T-helper 17 cell (primary cell): Measurements from ENCODE around the gene CACUL1. TPM values are rescaled to one million over a fixed set of nuclear protein-coding genes. Genes with fewer than 3 reads are reported as not detected.
A peak's percentile ranks its signal among the peaks of the same experiment; 100 is the strongest.
"Not testable (repeated sequence)": the region's sequence is repeated elsewhere in the genome, so short reads cannot be mapped to it uniquely, and the experiment has no call there.

Experiments used
- ATAC-seq: fragments of 150-1000 bp; cut with Tn5 transposase; 2 replicates; pipeline ENCODE4 v1.10.0; 2021; ENCODE audit warnings: mild to moderate bottlenecking, moderate library complexity
- DNase-seq, 3 donors: peaks; one replicate each; pipeline versions ENCODE4 v3.0.0 to v3.0.0-alpha.2; 2020 to 2021
- H3K9me3 ChIP-seq: one replicate; pipeline ENCODE4 v1.7.0; 2013; ENCODE audit warnings: low read length, mild to moderate bottlenecking; ENCODE audit not compliant: control insufficient read depth, poor library complexity, severe bottlenecking
- H3K27ac Mint-ChIP-seq: one replicate; pipeline ENCODE4 v1.8.0; 2022; ENCODE audit warnings: mild to moderate bottlenecking, moderate library complexity, mixed read lengths
- H3K27me3 Mint-ChIP-seq: one replicate; pipeline ENCODE4 v1.8.0; 2022; ENCODE audit warnings: mixed read lengths
- H3K36me3 Mint-ChIP-seq: one replicate; pipeline ENCODE4 v1.8.0; 2022; ENCODE audit warnings: low read depth, mixed read lengths
- H3K4me1 Mint-ChIP-seq: one replicate; pipeline ENCODE4 v1.8.0; 2022; ENCODE audit warnings: mild to moderate bottlenecking, mixed read lengths
- H3K4me3 Mint-ChIP-seq: one replicate; pipeline ENCODE4 v1.8.0; 2022; ENCODE audit warnings: mild to moderate bottlenecking, moderate library complexity, mixed read lengths
- total RNA-seq, 4 donors: library from RNA in 2 of 4; stranded (reverse) in 2 of 4; gene quantifications; one replicate each; pipeline ENCODE4 v1.2.3 and lab custom pipeline; 2022 to 2026

The CACUL1 gene
- total RNA-seq, 2 donors from 2014 or later = 30.3 to 32.0 TPM

DNA sequence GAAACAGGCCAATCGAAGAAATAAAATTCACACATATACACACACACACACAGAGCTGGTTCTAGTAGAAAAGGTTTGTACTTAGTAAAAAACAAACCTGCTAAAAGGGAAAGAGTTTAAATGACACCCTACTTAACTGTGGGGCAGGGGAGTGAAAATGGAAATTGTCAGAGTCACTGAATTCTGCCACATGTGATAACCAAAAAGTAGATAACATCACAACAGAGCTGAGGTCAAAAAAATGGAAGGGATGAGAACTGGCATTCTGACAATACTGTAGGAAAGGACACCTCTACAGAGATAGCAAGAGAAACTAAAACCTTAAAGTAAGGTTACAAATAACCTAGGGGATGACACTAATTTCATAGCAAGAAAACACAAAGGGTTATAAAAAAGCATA is 74.6 kb downstream of the CACUL1 start:
- peaks cover 13% of the 10 kb centered on the region for H3K4me1 Mint-ChIP-seq
- no peak overlapping the region for H3K27ac Mint-ChIP-seq
- no peak for ATAC-seq
- H3K4me3 Mint-ChIP-seq = no peak overlapping the region
- no peaks in the 10 kb centered on the region for H3K27me3 Mint-ChIP-seq
- no peak for DNase-seq
- no peaks in the 10 kb centered on the region for H3K36me3 Mint-ChIP-seq
- no peaks in the 10 kb centered on the region for H3K9me3 ChIP-seq

DNA sequence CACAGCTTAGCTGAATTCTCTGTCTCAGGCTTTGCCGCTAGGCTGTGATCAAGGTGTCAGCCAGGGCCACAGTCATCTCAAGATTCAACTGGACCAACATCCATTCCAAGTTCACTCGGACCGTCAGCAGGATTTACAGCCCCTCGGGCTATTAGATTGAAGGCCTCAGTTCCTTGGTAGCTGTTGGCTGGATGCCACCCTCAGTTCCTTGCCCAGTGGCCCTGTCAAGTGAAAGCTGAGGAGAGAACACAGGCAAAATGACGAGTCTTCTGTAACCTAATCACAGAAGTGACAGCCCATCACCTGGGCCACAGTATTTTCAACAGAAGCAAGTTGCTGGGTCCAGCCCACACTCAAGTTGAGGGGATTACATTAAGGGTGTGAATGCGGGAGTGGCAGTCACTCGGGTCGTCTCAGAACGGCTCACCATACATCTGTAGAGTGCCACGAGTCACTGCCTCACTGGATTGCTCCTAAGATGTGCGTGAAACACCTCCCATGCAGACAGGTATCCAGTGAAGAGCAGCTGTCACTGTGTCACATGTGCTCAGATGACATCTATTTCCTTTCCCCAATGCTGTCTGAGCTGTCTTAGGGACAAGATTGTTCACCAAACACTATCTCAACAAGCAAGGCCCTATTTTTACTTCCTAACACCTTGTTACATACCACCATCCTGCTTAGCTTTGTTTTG is 80.4 kb downstream of the CACUL1 start:
- Mint-ChIP-seq H3K4me1 (peaks cover 14% of the 10 kb centered on the region), H3K36me3 (peaks cover 2% of the 10 kb centered on the region)
- no peak for DNase-seq

DNA sequence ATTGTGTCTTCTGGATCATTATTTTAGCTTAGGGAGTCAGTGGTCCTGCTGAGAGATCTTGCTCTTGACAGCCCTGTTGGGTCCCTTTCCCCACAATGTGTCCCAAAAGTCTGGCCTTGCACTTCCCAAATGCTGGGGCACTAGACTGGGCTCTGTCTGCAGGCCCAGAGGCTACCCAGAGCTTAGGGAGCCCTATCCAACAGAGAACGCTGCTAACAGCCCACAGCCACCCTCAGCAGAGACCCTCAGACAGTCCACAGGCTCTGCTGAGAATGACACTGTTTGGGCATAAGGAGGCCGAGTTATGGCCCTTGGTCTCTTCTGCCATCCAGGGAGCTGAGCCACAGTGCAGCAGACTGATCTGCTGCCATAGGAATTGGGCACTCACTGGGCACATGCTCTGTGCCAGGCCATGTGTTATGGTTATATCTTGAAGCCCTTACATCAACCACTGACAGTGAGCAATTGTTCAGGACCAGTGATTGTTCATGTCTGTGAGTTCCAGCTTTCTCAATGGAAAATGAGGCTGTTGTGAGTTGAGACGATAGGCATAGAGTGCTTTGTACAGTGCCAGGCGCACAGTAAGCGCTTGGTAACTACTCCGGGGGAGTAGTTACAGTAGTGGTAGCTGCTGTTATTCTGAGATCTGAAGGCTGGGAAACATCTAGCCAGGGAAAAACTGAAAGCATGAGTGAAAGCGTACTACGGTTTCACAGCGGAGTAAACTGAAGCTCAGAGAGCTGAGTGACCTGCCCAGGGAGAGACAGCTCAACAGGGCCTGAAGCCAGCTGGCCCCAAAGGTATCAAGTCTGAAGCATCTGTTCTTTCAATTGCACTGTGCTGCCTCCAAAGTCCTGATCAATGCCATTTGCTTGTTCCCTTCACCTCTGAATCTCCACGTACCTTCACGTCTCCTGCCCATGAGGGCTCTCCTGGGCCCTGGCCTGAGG is 81.7 kb downstream of the CACUL1 start:
- peaks cover 9% of the 10 kb centered on the region for H3K4me1 Mint-ChIP-seq
- no peak overlapping the region for H3K27ac Mint-ChIP-seq

More for the DNA sequence above, 80.4 kb downstream of the CACUL1 start:
- H3K27ac Mint-ChIP-seq = no peak overlapping the region
- no peak overlapping the region for H3K4me3 Mint-ChIP-seq
- no peaks in the 10 kb centered on the region for H3K9me3 ChIP-seq
- no peaks in the 10 kb centered on the region for H3K27me3 Mint-ChIP-seq
- no peak for ATAC-seq

DNA sequence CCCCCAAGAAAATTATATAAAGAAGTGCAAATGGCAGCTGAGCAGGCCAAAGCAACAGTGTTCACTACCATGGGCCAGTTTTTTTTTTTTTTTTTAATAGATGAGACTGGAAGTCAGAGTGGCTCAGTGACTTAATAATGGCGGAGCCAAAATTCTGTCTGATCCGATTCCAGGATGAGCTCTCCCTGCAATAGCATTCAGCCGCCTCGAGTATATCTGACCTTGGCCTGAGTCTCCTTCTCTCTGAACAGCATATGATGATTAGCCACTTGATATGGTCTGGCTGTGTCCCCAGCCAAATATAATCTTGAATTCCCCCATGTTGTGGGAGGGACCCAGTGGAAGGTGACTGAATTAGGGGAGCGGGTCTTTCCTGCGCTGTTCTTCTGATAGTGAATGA is 82.6 kb downstream of the CACUL1 start:
- no peaks in the 10 kb centered on the region for H3K9me3 ChIP-seq
- no peak overlapping the region for H3K4me3 Mint-ChIP-seq
- H3K27ac Mint-ChIP-seq = no peak overlapping the region
- DNase-seq (no peak), ATAC-seq (no peak)
- no peaks in the 10 kb centered on the region for H3K27me3 Mint-ChIP-seq
- peaks cover 2% of the 10 kb centered on the region for H3K36me3 Mint-ChIP-seq
- peaks cover 4% of the 10 kb centered on the region for H3K4me1 Mint-ChIP-seq

More for the DNA sequence above, 81.7 kb downstream of the CACUL1 start:
- ATAC-seq = no peak
- no peak overlapping the region for H3K4me3 Mint-ChIP-seq
- DNase-seq = no peak
- peaks cover 2% of the 10 kb centered on the region for H3K36me3 Mint-ChIP-seq
- no peaks in the 10 kb centered on the region for H3K9me3 ChIP-seq
- H3K27me3 Mint-ChIP-seq = no peaks in the 10 kb centered on the region

DNA sequence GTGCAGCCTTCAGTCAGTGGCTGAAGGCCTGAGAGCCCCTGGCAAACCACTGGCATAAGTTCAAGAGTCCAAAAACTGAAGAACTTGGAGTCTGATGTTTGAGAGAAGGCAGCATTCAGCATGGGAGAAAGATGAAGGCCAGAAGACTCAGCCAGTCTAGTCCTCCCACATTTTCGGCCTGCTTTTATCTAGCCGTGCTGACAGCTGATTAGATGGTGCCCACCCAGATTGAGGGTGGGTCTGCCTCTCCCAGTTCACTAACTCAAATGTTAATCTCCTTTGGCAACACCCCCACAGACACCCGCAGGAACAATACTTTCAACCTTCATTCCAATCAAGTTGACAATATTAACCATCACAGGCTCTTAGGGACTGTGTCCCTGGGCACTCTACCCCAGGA is 83.5 kb downstream of the CACUL1 start:
- H3K36me3 Mint-ChIP-seq, H3K4me1 Mint-ChIP-seq: not testable (repeated sequence)

DNA sequence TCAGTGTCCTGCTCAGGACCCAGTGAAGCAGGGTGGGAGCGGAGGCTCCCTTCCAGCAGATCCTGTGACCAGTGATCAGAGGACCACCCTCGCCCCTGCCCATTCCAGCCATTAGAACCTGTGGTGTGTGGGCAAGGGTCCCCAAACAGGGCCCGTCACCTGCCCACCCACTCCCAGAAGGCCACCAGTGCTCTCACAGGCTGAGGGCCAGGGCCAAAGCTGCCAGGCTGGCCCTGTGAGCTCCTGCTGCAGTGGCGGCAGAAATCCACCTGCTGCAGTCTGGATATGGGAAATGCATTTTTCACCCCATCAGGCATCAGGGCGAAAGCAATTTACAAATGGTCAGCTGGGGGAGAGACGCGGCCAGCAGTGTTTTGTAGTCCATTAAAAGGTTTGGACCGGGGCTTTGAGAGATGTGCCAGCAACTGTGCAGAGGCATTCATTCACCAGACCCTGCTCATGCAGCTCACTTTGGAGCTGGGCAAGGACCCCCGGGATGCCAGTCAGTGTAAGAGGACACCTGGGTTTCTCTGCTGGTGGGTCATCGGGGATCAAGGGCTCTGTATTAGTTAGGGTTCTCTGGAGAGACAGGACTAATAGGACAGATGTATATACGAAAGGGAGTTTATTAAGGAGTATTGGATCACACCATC is 84.2 kb downstream of the CACUL1 start:
- H3K9me3 ChIP-seq = no peaks in the 10 kb centered on the region
- Mint-ChIP-seq H3K4me1 (peaks cover 4% of the 10 kb centered on the region), H3K4me3 (no peak overlapping the region), H3K36me3 (peaks cover 2% of the 10 kb centered on the region), H3K27me3 (no peaks in the 10 kb centered on the region), H3K27ac (peak overlapping the region; percentile 9)
- DNase-seq (no peak), ATAC-seq (no peak)

More for the DNA sequence above, 83.5 kb downstream of the CACUL1 start:
- not testable (repeated sequence) for H3K9me3 ChIP-seq, ATAC-seq, H3K4me3 Mint-ChIP-seq, H3K27ac Mint-ChIP-seq, H3K27me3 Mint-ChIP-seq, DNase-seq

DNA sequence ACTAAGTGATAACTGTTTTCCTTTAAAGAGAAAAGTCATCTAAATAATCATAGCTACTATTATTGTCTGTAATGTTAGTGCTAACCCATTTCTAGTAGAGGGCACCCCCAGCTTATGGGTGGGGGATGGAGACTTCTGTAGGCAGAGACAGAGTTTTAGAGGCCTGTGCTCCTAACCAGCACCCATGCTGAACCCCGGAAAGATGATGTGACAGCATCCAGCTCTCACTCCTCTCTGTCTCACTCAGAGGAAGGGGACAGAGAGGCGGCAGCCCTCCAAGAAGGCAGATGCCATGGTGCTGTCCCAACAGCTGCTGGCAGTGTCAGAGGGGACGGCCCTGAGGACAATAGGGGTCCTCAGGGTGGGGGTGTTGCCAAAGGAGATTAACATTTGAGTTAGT is 84.9 kb downstream of the CACUL1 start:
- DNase-seq (no peak), ATAC-seq (no peak)
- Mint-ChIP-seq H3K36me3 (peaks cover 2% of the 10 kb centered on the region), H3K4me1 (peaks cover 4% of the 10 kb centered on the region), H3K4me3 (no peak overlapping the region), H3K27ac (peak overlapping the region; percentile 9), H3K27me3 (no peaks in the 10 kb centered on the region)
- no peaks in the 10 kb centered on the region for H3K9me3 ChIP-seq

DNA sequence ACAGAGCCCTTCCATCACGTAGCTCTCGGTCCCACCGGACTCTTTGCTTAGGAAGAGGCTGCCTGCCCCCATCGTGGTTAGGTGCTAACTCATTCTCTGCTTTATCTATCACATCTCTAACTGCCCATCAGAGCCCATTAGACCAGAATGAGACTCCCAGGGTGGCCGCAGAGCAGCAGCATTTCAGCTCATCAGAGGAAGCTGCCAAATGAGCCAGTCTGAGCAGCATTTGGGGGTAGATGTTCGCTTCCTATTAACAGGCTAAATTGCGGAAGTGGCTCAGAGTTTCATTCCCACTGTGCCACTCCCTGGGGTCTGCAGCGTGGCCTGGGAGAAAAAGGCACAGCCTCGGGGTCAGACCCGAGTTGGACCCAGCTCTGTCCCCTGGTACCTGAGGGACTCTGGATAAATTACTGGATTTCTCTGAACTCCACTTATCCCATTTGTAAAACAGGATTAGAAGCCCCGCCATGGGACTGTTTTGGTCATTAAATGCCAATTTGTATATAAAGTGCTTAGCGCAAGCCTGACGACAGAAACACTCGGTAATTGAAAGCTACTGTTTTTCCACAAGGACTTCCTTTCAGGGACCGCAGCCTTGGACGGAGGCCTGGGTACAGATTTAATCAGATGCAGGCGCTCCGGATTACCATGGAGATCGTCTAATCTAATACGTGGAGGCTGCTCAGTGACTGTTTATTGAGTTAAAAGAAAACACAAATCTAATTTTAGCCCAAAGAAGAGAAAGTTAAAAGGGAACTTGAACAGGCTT is 85.6 kb downstream of the CACUL1 start:
- H3K27ac Mint-ChIP-seq = no peak overlapping the region
- DNase-seq (no peak), ATAC-seq (no peak)
- peaks cover 2% of the 10 kb centered on the region for H3K36me3 Mint-ChIP-seq
- H3K9me3 ChIP-seq = no peaks in the 10 kb centered on the region
- no peaks in the 10 kb centered on the region for H3K27me3 Mint-ChIP-seq
- H3K4me1 Mint-ChIP-seq = peaks cover 10% of the 10 kb centered on the region
- no peak overlapping the region for H3K4me3 Mint-ChIP-seq

DNA sequence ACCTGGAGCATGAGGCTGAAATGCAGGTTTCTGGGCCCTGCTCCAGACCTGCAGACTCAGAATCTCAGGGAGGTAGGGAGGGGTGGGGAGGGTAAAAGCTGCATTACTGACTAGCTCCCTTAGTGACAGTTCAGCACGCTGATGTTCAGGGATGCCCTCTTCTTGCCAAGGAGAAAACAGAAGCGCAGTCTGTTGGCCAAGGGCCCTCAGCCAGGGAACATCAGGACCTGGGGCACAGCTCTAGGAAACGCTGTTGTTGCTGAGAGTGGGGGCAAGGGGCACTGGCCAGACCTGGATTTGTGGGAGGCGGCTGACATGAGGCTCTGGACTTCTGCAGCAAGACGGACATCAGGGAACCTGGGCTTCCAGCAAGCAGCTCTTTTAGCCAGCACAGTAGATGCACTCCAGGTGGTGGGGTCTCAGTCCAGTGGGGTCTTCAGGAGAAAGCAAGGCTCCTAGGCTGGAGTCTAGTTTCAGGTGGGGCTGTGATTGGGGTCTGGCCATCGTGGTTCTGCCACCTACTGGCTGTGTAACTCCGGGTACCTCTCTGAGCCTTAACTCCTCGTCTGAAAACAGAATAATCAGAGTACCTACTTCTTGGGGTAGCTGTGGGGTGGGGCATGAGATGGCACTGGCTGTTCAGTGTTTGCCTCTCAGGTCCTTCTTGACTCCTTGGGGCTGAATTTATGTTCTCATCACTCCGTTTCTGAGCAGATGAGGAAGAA is 86.4 kb downstream of the CACUL1 start:
- Mint-ChIP-seq H3K4me1 (peaks cover 17% of the 10 kb centered on the region), H3K27me3 (no peaks in the 10 kb centered on the region), H3K4me3 (no peak overlapping the region), H3K27ac (no peak overlapping the region), H3K36me3 (no peaks in the 10 kb centered on the region)
- H3K9me3 ChIP-seq = no peaks in the 10 kb centered on the region
- ATAC-seq (no peak), DNase-seq (no peak)

DNA sequence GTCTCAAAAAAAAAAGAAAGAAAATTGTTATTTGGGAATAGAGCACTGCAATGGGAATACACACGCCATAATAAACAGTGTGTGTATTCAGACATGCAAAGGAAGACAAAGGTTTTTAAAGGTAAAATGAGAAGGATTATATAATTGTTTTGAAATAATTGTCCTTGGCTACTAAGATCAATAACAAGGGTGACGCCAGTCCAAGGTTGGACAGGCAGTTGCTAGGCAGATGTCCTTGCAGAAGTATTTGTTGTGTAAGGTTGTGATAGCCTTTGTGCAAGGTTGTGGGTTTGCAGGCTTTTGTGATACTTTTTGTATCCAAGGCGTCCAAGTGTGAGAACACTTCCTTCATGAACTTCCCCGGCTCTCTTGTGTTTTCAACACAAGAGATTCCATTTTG is 87.0 kb downstream of the CACUL1 start:
- Mint-ChIP-seq H3K4me3 (no peak overlapping the region), H3K36me3 (no peaks in the 10 kb centered on the region), H3K4me1 (peaks cover 20% of the 10 kb centered on the region), H3K27me3 (no peaks in the 10 kb centered on the region), H3K27ac (no peak overlapping the region)
- no peaks in the 10 kb centered on the region for H3K9me3 ChIP-seq
- DNase-seq (no peak), ATAC-seq (no peak)

DNA sequence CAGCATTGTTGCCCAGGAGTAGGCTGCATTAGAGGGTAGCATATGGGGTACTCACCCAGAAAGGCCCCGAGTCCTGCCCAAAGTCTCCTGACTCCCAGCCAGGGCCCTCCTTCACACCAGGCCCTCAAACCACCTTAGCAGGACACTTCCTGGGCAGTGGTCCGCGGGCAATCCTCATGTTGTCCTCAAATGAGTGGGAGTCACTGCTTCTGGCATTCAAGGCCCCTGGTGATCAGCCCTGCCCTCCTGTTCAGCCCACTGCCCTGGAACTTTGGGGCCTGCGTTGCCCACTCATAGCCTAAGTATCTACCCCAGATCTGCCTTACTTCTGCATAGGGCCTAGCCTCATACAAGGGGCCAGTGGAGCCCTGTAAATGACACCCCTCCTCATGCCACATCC is 88.4 kb downstream of the CACUL1 start:
- no peaks in the 10 kb centered on the region for H3K36me3 Mint-ChIP-seq
- no peak overlapping the region for H3K27ac Mint-ChIP-seq
- no peaks in the 10 kb centered on the region for H3K27me3 Mint-ChIP-seq
- ATAC-seq = no peak
- no peak for DNase-seq
- H3K4me3 Mint-ChIP-seq = no peak overlapping the region
- H3K9me3 ChIP-seq = no peaks in the 10 kb centered on the region
- H3K4me1 Mint-ChIP-seq = peaks cover 27% of the 10 kb centered on the region

DNA sequence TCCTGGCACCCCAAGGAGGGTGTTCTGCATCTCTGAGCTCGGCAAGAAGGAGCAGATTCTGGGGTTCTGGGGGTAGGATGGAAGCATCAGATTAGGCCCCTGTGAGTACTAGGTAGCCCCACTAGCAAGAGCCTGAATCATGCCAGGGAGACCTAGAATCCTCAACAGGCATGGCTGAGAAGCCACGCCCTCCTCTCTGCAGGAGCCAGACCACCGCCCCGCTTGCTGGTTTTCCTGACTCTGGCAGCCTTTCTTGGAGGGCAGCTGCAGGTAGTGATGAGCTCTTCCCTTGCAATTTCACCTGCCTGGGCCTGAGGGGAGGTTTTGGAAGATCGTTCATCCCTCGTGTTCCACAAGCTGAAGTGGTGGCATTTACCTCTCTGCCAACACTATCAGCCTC is 90.4 kb downstream of the CACUL1 start:
- Mint-ChIP-seq H3K27ac (no peak overlapping the region), H3K27me3 (no peaks in the 10 kb centered on the region), H3K4me3 (peak overlapping the region; percentile 39), H3K4me1 (peaks cover 33% of the 10 kb centered on the region), H3K36me3 (no peaks in the 10 kb centered on the region)
- ATAC-seq (no peak), DNase-seq (no peak)
- H3K9me3 ChIP-seq = no peaks in the 10 kb centered on the region
